ENCODE data around the gene KL. TPM values are rescaled to one million over a fixed set of nuclear protein-coding genes. Genes with fewer than 3 reads are reported as not detected.

KL gene
- total RNA-seq, 1 donor from 2014 or later = not detected

DNA sequence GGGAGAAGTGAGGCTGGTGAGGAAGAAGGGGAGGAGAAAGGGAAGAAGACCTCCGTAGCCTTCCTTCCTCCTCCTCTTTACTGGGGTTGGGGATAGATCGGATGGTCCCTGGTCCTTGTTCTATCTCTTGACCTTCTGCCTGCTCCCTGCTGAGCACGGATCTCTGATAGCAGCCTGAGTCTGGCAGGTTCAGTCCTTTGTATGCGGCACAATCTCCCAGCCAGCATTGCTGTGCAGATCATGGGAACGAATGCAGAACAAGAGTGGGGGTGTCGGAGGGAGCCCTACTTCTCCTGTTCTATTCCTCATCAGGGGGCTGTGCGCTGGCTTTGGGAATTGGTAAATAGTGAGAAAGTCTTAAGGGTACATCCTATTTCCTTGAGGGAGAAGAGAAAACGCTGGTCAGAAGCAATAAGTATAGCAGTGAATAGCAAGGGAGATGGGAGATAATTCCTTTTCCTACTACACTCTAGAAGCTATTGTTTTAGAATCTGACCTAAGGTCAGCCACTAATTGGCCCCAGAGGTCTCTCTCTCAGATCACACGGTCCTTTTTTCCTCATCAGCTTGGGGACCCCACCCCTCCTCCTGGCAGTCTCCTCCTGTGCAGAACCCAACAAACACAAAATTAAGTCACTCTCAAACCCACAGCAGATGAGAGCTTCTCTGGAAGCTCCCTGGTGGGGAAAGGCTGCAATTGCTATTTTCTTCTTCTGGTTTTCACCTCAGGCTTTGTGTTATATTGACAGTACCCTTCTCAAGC is 41.0 kb downstream of the KL start:
- Mint-ChIP-seq H3K27me3 (ENCODE audit: insufficient read depth, low read depth) (peaks cover 7% of the 10 kb centered on the region), H3K27ac (peak overlapping the region; percentile 79), H3K4me1 (peaks cover 19% of the 10 kb centered on the region), H3K4me3 (no peak overlapping the region), H3K36me3 (no peaks in the 10 kb centered on the region), H3K9me3 (peaks cover 4% of the 10 kb centered on the region)
- Histone ChIP-seq H3K27me3 (no peaks in the 10 kb centered on the region), H3K4me3 (no peak overlapping the region), H2AFZ (replicated peaks) (no peak overlapping the region), H3K4me1 (peaks cover 13% of the 10 kb centered on the region), H3K4me2 (peak overlapping the region; percentile 25), H3K36me3 (no peaks in the 10 kb centered on the region), H3K27ac (no peak overlapping the region), H3F3A (ENCODE audit: low read depth) (peaks cover 16% of the 10 kb centered on the region), H3K9me3 (ENCODE audit: low read depth) (no peaks in the 10 kb centered on the region), H4K20me1 (ENCODE audit: low read depth) (no peaks in the 10 kb centered on the region), H3K79me2 (ENCODE audit: low read depth) (no peaks in the 10 kb centered on the region), H3K9ac (no peak overlapping the region)
- no peak for TF ChIP-seq EZH2phosphoT487 (IDR thresholded peaks at IDR 0.05)
- TF ChIP-seq, protein P1, sequence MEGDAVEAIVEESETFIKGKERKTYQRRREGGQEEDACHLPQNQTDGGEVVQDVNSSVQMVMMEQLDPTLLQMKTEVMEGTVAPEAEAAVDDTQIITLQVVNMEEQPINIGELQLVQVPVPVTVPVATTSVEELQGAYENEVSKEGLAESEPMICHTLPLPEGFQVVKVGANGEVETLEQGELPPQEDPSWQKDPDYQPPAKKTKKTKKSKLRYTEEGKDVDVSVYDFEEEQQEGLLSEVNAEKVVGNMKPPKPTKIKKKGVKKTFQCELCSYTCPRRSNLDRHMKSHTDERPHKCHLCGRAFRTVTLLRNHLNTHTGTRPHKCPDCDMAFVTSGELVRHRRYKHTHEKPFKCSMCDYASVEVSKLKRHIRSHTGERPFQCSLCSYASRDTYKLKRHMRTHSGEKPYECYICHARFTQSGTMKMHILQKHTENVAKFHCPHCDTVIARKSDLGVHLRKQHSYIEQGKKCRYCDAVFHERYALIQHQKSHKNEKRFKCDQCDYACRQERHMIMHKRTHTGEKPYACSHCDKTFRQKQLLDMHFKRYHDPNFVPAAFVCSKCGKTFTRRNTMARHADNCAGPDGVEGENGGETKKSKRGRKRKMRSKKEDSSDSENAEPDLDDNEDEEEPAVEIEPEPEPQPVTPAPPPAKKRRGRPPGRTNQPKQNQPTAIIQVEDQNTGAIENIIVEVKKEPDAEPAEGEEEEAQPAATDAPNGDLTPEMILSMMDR (IDR thresholded peaks at IDR 0.05) = peak; percentile 43
- DNase-seq (ENCODE audit: low spot score) = peak; percentile 52

DNA sequence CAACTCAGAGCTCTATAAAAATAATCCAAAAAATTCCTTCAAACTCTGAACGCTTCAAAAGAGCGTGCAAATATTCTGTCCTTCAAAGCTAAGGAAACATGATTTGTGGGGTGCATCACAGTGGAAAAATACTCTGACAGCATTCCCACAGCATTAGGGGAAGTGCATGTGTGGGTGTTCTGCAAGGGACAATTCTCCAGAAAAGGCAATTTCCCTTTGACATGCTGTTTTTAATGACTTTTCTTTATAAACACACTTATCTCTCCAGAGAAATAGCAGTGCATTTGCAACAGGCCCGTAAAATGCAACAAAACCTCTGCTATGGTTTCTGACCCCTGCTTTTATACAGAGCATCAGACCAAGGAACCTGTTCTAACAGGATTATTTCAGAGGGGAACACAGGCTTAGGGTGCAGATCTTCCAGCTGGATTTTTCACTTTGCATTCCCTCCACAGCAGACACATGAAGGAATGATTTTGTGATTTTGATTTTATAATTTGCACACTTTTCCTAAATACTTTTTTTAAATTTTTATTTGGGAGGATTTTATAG is 42.6 kb downstream of the KL start:
- no peak overlapping the region for H3K9ac ChIP-seq
- H3K4me1 ChIP-seq = peaks cover 13% of the 10 kb centered on the region
- H3K27me3 ChIP-seq = no peaks in the 10 kb centered on the region
- no peaks in the 10 kb centered on the region for H3K36me3 ChIP-seq
- H3K27ac ChIP-seq = no peak overlapping the region
- H3K4me1 Mint-ChIP-seq = peaks cover 23% of the 10 kb centered on the region
- H2AFZ ChIP-seq (replicated peaks) = no peak overlapping the region
- no peak overlapping the region for H3K4me2 ChIP-seq
- no peaks in the 10 kb centered on the region for H3K79me2 ChIP-seq (ENCODE audit: low read depth)
- peaks cover 2% of the 10 kb centered on the region for H3K36me3 Mint-ChIP-seq
- no peak overlapping the region for H3K4me3 Mint-ChIP-seq
- DNase-seq (ENCODE audit: low spot score) = no peak
- H3K9me3 Mint-ChIP-seq = peaks cover 4% of the 10 kb centered on the region
- H3K27me3 Mint-ChIP-seq (ENCODE audit: insufficient read depth, low read depth) = peaks cover 7% of the 10 kb centered on the region
- no peak overlapping the region for H3K27ac Mint-ChIP-seq
- peaks cover 16% of the 10 kb centered on the region for H3F3A ChIP-seq (ENCODE audit: low read depth)
- H3K4me3 ChIP-seq = no peak overlapping the region
- TF ChIP-seq EZH2 (IDR thresholded peaks at IDR 0.05) (no peak), EZH2phosphoT487 (IDR thresholded peaks at IDR 0.05) (no peak)
- TF ChIP-seq, protein P1 (IDR thresholded peaks at IDR 0.05) = no peak
- no peaks in the 10 kb centered on the region for H3K9me3 ChIP-seq (ENCODE audit: low read depth)
- no peaks in the 10 kb centered on the region for H4K20me1 ChIP-seq (ENCODE audit: low read depth)

DNA sequence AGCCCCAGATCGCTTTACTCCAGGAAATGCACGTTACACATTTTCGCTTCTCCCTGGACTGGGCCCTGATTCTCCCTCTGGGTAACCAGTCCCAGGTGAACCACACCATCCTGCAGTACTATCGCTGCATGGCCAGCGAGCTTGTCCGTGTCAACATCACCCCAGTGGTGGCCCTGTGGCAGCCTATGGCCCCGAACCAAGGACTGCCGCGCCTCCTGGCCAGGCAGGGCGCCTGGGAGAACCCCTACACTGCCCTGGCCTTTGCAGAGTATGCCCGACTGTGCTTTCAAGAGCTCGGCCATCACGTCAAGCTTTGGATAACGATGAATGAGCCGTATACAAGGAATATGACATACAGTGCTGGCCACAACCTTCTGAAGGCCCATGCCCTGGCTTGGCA is 44.6 kb downstream of the KL start:
- H4K20me1 ChIP-seq (ENCODE audit: low read depth) = no peaks in the 10 kb centered on the region
- peaks cover 16% of the 10 kb centered on the region for H3F3A ChIP-seq (ENCODE audit: low read depth)
- Mint-ChIP-seq H3K27me3 (ENCODE audit: insufficient read depth, low read depth) (peaks cover 7% of the 10 kb centered on the region), H3K4me3 (no peak overlapping the region), H3K36me3 (peaks cover 2% of the 10 kb centered on the region), H3K27ac (no peak overlapping the region), H3K4me1 (peaks cover 23% of the 10 kb centered on the region), H3K9me3 (peaks cover 4% of the 10 kb centered on the region)
- TF ChIP-seq EZH2phosphoT487 (IDR thresholded peaks at IDR 0.05) (no peak), EZH2 (IDR thresholded peaks at IDR 0.05) (no peak)
- TF ChIP-seq, protein P1 (IDR thresholded peaks at IDR 0.05) = no peak
- H2AFZ ChIP-seq (replicated peaks) = no peak overlapping the region
- H3K36me3 ChIP-seq = no peaks in the 10 kb centered on the region
- H3K4me2 ChIP-seq = no peak overlapping the region
- H3K79me2 ChIP-seq (ENCODE audit: low read depth) = no peaks in the 10 kb centered on the region
- no peak overlapping the region for H3K27ac ChIP-seq
- no peak overlapping the region for H3K4me3 ChIP-seq
- no peaks in the 10 kb centered on the region for H3K27me3 ChIP-seq
- no peak for DNase-seq (ENCODE audit: low spot score)
- H3K9ac ChIP-seq = no peak overlapping the region
- H3K4me1 ChIP-seq = peaks cover 13% of the 10 kb centered on the region
- no peaks in the 10 kb centered on the region for H3K9me3 ChIP-seq (ENCODE audit: low read depth)
